CD4-positive, alpha-beta T cell treated with Interleukin-10 for 1 hour (primary cell): ENCODE data around the gene MAP4K2.

Experiments
- DNase-seq: peaks from one replicate; pipeline ENCODE4 v3.0.0-alpha.2; 2020

MAP4K2 gene

DNA sequence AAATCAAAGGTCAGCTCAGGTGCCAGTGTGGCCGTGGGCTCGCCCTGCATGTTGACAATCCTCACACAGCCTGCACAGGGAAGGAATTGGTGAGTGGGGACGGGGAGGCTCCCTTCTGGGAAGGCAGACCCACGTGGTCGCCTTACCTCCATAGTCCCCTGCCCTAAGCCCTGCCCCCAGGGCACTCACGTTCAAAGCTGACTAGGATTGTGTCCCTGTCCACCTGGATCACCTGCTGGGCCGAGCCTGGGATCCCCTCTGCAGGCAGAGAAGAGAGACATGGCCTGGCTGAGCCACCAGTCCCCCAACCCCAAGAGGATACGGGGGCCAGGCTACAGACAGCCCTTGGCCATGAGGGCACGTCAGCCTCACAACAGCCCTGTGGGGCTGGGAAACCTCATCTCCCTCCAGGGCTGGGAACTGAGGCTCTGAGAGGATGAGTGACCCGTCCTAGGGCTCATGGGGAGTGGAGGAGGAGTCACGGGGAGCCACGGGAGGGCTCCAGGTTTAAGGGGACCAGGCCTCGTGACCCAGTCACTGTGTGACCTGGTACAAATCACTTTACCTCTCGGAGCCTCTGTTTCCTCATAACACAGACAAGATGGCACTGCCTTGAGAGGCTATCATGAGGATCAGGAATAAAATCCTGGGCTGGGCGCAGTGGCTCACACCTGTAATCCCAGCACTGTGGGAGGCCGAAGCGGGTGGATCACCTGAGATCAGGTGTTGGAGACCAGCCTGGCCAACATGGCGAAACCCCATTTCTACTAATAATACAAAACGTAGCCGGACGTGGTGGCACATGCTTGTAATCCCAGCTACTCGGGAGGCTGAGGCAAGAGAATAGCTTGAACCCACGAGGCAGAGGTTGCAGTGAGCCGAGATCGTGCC is 12.6 kb downstream of the MAP4K2 start:
- DNase-seq, result no peak

DNA sequence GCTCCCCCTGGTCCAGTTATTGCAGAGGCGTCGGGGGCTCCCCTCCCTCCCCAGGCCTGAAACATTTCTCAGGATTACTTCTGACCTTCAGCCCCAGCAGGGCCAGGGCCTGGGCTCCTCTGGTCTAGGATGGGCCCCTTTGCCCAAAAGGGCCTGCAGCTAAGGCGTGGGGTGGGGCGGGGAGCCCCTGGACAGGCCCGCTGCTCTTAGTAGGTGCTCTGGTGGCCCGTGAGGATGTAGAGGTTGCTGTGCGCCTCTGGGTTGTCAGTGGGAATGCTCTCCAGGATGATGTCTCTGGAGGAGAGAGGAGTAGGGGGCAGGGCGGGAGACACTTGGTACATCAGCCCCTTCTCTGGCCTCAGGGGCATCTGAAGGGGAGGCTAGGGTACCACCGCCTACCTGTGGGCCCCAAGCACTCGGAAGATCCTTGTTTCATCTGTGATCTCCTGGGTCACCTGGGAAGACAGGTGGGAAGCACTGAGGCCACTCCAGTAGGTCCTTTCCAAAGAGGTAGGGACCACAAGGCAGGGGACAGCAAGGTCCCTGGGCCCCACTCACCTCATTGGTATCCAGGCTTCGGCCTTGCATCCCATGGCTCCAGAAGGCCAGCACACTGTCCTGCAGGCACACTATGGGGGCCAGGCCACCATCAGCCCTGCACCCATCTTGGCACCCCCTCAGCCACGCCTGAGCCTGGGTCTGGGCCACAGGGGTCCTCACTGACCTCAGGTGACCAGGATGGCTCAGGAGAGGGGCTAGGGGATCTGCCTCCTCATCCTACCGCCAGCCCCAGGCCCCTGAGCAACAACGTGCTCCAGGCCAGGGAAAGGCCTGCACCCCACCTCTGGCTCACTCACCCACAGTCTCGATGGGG is 13.4 kb downstream of the MAP4K2 start:
- DNase-seq, result no peak

DNA sequence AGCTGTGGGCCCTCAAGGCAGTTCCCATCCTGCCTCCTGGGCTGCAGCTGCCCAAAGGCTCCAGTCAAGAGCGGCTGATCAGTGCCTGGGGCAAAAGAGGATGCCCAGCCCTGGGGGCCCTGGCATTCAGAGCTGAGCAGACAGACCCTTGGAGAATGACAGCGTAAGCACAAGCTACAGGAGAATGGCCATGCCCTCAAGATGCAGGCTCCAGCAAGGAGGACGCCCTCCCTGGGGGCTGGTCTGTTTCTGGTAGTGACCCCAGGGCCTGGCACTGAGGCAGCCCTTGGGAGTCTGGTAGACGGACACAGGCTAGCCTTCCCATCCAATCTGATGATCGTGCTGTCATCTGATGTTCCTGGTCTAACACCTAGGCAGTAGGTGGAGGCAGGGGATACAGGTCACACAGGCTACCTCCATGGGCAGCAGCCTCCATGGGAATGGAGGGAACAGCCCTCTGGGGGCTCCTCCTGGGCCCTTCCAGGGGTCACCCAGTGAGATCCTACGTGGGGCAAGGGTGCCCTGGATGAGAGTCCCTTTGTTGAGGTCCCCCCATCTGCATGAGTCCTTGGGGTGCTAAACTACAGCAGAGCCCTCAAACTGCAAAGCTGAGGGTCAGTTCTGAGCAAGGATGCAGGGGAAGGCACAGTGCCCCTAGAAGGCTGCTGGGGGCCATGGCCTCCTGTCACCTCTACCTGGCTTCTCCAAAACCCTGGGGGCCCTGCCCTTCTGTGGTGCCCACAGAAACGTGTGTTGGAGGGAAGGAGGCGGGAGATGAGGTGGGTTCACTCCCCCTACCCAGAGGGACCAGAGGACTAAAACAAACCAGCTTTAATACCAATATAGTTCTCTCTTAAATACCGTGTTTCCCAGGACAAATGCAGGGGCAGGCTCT is 14.4 kb downstream of the MAP4K2 start:
- DNase-seq, result no peak

DNA sequence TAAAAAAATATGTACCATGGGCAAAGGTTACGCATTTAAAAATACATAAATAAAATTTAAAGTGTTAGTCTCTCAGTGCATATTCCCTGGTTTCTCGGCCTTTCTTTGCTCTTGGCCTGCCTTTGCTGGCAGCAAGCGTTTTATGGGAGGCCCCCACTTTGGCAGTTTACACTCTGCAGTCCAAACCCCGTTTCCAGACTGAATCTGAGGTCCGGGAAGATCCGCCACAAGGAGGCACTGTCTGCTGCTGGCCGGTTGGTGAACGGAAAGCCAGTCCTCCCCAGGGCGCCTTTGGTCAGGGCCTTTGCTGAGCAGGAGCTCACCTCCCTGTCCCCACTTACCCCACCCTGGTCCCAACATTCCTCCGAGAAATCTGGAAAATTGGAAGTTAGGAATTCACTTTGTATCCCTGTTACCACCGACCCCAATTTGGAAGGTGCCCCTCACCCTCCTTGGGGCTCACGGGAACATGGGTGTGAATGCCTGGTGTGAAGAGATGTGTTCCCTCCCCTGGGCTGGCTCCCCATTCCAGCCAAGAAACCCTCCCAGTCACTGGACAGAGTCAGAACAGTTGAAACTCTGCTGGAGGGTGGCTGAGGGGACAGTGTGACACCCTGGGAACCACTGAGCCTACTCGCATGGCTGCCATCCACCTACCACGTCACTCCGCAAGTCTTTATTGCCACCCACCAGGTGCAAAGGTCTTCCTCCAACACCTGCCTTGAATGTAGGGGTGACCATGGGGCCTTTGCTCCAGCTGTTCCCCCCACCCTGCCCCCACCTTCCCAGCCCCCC is 15.3 kb downstream of the MAP4K2 start:
- DNase-seq, result peak; percentile 73

DNA sequence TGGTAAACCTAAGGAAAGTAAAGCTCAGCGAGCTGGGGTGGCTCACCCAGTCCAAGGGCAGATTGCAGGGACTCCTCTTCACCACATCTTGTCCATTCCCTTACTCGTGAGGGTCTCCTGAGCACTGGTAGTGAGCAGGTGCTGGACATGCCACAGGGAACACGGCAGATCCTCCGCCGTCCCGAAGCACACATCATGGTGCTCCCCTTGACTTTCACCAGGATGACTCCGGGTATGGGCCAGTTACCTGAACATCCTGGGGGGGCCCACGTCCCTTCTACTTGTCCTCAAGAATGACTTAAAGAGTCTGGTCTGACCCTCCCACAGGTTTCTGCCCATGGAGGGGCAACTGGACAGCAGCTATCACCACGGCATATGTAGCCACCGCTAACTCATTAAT is 16.7 kb downstream of the MAP4K2 start:
- DNase-seq, result no peak

DNA sequence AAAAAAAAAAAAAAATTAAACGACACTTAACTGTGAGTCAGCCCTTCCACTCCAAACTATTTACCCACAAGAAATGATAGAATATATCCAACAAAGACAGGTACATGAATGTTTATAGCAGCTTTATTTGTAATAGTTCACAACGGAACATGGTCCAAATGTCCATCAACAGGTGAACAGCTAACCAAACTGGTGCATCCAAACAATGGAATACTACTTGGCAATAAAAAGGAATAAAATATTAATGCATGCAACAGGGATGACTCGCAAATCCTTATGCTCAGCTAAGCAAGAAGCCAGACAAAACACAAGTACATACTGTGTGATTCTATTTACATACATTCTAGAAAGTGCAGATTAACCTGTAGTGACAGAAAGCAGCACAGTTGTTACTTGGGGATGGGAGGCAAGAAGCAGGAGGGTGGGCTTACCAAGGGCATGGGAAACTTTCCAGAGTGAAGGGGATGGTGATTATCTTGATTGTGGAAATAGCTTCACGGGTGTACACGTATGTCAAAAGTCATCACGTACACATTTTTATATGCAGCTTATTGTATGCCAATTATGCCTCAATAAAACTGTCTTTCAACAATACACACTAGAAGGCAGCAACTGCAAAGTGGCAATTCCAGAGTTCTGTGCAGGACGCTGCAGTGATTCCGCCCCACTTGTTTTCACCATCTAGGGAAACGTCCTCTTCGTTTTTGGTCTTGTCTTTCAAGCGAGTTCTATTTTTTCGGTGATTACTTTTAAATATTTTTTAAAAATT is 18.0 kb downstream of the MAP4K2 start:
- DNase-seq, result no peak

DNA sequence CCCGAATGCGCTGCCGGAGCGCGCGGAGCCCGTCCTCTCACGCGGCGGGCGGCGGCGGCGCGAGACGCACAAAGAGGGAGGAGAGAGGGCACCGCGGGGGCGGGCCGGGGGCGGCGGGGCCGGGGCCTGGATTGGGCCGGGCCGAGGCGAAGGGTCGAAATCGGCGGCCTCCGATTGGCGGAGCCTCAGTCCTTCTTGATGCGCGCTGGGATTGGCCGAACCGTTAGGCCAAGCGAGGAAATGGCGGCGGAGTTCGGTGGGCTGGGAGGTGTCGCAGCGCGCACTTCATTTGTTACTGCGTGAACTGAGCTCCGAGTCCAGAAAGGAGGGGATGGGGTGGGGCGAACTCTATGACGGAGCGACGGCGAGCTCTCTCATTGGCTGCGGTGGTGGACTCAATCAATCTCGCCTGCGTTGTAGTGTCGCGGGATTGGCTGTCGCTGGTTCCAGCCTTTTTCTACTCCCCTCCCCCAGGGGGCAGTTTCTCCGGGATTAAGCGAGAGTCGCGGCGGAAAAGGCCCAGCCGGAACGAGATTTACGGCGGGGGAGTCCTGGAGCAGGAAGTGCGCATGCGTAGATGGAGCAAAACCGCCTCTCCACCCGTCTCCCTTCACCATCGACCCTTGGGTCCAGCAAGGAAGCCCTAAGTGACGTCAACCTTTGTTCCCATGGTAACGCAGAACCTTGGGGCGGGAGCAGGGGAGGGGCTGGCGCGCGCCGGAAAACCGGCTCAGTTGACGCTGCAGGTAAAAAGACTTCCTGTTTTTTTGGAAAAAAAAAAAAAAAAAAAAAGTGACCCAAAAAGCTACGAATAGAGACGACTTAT is 24.3 kb downstream of the MAP4K2 start, which contains the start of gene SF1:
Gene SF1 (minus strand): TSS at position 70 of the 826 bp plus-strand sequence. CDS start 150 bp downstream, outside the sequence.
- peak; percentile 100 for DNase-seq

DNA sequence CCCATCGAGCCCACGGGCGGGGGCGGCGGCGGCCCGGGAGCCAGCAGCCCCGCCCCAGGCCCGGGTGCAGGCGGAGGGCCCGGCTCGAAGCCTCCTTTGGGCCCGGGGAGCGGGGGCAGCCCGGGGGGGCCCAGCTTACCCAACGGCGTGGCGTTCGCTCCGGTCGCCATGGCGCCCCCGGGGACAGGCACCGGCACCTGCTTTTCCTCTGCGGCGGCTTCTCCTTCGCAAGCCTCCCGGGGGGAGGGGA is 24.9 kb downstream of the MAP4K2 start:
- no peak for DNase-seq

DNA sequence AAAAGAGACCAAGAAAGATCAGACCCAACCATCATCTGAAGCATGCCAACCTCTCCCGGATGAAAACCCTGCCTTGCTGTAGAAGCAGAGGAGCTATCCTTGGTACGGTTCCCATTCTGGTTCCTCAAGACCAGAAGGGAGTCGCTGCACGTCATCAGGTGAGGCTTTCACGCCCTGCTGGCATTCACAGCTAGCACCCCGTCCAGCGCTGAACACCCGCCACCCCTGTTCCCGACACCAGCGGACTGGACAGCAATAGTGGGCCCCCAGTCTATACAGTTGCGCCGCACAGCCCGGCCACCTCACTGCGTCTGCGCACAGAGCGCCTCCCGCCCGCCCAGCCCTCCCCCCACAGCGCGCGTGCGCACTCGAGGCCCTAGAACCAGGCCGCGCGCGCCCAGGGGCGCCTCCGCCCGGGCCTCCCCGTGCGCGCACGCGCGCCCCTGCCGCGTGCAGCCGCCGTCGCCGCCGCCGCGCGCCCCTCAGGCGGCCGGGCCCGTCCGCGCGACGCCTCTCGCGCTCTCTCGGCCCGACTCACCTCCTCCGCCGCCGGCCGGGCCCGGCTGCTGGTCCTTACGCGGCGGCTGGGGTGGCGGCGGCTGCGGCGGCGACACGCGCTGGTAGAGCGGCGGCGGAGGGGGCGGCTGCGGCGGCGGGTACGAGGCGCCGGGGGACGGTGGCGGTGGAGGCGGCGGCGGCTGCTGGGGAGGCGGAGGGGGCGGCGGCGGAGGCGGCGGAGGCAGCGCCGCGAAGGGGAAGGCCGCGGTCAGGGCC is 25.4 kb downstream of the MAP4K2 start:
- DNase-seq, result peak; percentile 82

DNA sequence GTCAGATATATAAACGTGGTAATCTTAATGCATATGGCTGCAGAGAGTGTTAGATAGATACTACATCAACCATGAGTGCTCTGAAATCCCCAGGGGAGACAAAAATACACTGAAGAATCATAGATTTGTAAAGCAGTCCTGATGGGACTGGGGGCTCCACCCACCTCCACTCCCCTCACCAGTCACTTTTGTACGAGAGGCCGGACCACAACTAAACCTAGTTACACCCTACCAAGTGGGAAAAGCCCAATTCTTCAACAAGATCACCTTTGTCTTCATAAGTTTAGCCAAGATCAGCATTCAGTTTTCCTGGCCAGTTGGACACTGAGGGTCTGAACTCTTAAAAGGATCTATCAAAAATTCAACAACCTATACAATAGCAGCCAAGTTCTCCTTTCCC is 26.1 kb downstream of the MAP4K2 start:
- no peak for DNase-seq

DNA sequence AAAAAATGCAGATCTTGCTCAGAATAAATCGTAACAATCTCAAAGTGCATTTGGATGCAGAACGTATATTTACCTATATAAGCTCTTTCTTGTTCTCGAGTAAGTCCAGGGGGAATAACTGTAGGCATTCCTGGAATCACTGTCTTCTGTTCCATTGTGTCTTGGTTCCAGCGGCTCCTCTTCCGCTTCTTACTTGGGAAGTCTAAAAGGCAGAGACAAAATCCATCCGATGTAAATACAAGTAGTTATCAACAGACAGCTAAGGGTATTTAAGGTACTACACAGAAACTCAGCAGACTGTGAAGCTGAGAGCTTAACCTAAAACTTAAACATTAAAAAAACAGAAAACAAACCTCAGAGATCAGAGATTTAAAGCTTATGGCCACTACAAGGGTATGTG is 26.6 kb downstream of the MAP4K2 start:
- no peak for DNase-seq

DNA sequence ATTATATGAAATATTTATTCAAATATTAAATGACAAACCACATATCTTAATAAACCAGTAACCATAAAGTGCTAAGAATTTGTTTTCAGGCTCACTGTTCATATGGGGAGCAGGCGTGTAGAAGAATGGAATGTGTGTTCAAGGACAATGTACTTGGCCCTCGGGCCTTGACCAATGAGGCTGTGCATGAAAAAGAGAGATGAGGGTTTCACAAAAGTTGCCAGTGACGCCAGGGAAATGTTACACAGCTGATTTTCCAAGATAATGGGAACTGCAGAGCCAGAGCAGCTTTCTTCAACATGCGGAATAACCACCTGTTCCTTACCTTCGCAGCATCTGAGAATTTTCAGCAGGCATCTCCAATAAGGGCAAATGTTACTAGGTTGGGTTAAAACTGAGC is 28.9 kb downstream of the MAP4K2 start:
- DNase-seq, result no peak

DNA sequence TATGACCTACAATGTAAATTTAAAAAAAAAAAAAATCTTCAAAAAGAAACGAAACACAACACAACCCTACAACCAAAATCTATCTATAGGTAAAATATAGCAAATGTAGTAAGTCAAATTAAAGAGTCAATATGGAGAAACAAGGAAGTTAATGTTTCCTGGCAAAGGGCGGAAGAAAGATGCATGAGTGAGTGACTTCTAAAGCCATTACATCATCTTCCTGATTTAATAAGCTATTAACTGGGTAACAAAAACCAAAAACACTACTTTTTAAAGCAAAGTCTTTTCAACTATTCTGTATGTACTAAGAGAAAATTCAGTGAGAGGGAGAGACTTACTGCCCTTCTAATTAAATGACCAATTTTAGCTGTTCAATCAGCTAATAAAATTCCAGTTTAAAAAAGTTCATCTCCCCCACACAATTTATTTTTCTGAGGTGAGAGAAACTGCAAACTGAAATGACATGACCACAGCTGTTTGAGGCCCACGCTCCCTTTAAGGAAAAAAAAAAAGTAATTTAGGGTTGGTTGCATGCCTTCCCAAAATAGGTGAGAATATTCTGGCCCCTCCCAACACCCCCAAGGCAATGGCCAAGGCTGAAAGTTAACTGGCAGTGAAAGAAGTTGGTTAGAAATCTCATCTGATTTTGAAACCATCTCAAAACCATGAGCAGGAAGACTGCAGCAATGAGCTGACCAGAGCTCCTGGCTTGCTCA is 30.6 kb downstream of the MAP4K2 start:
- DNase-seq, result no peak

DNA sequence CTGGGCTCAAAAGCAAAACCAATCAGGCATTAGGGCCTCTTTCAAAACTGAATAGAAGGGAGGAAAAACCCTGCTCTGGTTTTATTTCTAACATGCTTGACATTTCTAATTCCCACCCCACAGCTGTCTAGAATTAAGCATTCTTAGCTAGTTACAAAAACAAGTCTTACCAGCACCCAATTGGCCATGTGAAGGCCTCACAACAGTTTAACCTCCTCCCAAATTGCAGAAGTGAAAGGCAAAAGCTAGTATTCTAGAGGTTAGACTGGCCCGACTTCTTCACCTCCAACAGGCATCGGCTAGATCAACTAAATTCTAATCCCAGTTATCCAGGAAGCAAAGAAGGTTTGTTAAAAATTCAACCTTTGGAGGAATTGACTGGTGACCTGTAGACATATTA is 31.2 kb downstream of the MAP4K2 start:
- DNase-seq, result no peak

DNA sequence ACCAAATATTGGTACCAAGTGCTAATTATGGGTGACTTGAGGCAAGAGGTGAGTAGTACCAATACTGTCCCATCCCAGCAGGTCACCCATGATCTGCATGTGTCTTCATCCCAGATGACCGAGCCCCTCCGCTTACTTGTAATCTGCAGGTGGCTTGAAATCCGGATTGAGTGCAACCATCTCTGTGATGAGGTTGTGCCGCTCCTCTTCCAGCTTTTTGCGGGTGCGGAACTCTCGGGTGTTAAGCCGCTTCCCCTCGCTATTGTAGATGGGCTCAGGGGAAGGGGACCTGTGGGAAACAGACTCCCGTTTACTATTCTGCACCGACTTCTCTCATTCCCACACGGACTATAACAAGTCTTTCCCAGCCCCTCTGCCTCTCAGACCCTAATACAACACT is 32.9 kb downstream of the MAP4K2 start:
- DNase-seq, result no peak

DNA sequence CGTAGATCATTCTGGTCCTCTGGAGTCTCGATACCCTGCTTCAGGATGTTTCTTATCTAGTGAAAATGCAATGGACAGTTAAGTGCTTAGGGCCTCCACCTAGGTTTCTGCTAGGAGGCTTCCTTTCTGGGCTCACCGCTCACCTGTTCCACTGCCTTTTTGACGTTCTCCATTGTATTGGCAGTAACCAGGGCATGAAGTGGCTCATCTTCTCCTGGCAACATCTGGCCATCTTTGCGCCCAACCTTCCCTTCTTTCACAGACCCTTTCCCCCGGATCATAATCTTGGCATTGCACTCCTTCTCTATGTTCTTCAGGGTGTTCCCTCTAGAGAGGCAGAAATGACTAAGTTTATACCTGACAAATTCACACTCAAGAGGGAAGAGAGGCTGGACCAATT is 33.7 kb downstream of the MAP4K2 start:
- DNase-seq, result no peak

DNA sequence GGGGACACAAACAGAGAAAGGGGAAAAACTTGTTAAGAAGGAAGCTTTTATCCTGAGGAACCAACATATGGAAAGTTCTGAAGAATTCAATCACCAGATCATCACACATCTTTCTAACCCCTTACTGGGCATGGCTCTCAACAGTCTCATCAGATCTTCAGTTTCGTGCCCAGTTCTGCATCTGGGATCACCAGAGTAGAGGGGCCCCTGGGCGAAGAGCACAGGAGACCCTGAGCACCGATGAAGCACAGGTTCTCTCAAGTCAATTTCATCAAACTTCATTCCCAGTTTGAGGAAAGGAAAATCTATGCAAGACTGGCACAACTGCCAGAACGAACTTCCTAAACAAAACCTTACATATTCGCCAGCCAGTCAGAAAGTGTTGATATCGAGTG is 34.7 kb downstream of the MAP4K2 start:
- no peak for DNase-seq

DNA sequence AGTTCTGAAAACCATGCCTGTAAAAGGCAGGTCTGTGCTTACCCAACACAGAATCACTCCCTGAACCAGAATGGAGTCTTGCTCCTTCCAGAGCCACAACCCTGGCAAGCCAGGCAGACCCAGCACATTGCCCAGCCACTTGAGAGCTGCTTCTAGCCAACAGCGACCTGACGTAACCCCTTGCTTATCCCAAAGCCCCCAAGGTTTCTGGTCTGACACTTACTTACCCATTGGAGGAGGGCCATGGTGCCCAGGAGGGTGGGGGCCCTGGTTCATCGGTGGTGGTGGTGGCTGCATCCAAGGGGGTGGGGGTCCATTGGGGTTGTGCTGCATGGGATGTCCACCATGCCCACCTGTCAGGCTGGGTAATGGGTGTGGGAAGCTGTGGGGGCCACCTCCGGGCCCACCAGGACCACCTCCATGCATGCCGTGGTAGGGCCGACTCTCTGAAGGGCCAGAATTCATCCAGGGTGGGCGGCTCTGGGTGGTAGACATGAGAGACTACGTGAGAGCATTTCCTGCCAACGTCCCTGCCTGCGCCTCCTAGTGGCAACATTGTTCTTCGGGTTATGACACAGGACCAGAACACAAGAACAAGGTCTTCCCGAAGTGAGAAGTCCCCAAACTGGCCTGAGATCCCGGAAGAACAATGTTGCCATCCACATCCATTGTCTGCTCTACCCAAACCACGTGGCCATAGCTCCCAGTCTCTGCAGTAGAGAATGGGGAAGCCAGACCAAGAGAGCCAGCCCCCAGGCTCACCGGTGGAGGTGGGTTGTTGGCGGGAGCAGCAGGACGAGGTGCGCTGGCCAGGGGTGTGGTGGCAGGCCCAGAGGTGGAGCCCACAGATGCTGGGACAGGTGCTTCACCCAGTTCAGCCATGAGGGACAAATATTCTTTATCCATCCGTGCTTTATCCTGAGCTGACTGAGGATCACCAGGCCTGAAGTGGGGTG is 35.4 kb downstream of the MAP4K2 start:
- DNase-seq, result peak; percentile 84
